NCI-H446 (cell line): ENCODE results near the gene DUS3L.

Experiments
- DNase-seq, 2 experiments: peaks; one replicate each; lab custom pipeline; 2025; lab: John Stamatoyannopoulos, UW

DUS3L gene

DNA sequence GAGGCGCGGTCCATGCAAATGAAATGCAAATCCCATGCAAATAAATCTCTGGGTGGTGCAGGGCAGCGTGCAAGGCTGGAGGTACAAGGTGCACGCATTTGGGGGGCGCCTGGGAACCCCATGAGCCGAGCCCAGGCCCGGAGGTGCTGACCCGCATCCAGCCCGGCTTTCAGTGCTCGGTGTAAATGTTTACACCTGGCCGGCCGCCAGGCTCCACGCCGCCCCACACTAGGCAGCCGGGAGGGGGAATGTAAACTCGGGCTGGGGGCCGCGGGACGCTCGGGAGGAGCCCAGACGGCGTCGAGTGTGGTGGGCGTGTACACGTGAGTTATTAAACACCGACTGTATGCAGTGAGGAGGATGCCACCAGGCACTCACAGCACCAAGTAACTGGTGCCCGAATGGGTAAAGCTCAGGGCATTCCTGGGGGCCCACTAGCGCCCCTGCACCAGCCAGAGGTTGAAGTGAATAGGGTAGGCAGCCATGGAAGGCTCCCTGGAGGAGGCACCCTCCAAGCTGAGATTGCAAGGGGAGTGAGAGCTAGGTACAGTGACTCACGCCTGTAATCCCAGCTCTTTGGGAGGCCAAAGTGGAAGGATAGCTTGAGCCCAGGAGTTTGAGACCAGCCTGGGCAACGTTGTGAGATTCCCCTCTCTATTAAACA is 31.4 kb upstream of the DUS3L start:
- no peak for DNase-seq

DNA sequence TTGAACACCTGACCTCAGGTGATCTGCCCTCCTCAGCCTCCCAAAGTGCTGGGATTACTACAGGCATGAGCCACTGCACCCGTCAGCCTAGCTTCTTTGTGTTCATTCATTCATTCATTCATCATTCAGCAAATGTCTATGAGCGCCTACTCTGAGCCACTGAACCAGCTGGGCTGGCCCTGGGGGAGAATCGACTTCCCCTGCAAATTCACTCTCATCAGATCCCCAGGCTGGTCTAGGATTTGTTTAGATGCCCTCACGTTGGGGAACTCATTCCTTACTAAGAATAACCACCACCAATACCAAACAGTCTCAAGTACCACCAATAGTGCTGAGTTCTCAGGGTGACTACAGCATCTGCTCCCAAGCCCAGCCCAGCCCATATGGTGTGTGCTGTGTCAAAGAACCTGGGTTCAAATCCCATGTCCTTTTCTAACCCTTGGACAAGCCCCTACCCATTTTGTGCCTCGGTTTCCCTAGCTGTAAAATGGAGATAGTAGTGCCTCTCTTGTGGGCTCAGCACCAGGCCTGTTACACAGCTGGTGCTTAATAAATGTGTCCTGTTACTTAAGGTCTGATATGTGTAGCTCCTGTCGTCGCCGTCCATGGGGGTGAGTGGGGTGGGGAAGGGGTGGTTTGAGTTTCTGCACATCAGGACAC is 30.7 kb upstream of the DUS3L start:
- DNase-seq = no peak

DNA sequence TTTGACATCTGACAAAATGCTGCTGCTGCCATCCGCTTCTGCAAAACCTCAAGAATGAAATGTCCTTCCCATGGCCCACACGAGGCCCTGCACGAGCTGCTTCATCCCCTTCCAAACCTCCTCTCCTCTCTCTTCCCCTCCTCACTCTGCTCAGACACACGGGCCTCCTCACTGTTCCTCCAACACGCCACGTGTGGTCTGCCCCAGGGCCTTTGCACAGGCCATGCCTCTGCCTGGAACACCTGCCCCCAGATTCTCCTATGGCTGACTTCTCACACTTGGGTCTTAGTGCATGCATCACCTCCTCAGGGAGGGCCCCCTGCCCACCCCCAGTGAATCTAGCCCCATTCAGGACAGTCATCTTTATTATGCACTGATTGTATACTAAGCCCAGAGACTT is 29.8 kb upstream of the DUS3L start:
- no peak for DNase-seq

DNA sequence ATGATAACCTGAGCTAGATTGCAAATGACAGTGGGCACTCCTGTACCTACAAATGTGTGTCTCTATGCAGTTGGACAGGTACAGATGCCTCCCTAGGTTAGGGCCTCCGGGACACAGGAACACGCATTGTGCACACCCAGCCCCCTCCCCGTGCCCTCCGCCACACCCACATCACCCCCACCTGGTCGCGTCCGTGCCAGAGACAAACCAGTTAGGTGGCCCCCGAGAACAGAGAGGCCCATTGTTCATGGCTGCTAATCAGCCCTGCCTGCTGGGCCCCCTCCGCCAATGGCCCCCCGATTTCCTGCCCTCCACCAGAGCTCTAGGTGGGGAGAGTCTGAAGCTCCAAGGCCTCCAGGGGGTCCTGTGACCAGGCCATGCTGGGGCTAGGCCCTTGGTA is 27.6 kb upstream of the DUS3L start:
- no peak for DNase-seq

DNA sequence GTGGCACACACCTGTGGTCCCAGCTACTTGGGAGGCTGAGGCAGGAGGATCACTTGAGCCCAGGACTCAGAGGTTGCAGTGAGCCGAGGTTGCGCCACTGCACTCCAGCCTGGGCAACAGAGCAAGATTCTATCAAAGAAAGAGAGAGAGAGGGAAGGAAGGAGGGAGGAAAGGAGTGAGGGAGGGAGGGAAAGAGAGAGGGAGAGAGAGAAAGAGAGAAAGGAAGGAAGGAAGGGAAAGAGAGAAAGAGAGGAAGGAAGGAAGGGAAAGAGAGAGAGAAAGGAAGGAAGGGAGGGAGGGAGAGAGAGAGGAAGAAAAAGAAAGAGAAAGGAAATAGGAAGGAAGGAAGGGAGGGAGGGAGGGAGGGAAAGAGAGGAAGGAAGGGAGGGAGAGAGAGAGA is 26.3 kb upstream of the DUS3L start:
- DNase-seq = no peak

DNA sequence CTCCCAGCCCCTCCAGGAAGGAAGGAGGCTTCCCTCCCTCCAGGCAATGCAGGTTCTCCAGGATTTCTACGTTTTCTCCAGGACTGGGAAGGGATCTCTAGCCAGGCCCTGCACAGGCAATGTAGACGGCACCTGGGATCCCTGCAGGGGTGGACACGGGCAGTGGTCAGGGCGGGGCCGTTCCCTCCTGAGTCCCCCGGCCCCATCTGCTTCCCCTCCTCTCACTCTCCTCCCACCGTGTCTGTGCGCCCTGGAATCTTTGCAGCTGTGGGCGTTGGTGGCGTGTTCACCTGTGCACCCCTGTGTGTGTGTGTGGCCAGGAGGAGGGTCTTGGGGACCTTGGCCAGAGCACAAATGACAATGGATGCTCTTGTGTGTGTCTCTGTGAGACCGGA is 23.9 kb upstream of the DUS3L start:
- no peak for DNase-seq

DNA sequence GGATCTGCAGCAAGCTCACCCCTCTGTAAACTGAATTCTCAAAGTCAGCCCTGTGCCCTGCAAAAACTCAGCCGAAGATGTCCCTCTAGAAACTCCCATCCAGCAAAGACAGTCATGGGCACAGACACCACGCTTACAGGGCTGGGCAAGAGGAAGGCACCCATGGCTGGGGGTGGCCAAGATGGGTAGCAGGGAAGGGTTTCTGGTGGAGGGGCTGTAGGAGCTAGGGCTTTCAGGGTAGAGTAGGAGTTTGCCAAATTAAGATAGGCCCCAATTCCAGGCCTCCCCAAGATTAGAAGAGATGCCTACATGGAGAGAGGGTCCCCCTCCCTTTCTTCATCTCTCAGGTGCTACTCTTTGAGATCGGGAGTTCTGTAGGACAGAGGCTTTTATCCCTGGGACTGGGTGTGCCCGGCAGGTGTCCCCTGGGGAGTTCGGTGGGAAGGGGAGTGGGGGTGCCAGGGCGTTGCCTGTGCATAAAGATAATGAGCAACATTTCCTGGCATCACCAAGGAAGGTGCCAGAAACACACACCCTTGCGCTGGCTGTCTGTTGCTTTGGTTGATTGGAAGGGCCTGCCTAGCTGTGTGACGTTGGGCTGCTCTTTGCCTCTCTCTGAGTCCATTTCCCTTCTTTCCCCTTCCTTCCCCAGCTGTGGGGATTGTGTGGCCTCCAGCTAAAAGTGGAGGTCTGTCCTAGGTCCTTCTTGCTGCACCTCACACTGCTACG is 23.3 kb upstream of the DUS3L start:
- no peak for DNase-seq

DNA sequence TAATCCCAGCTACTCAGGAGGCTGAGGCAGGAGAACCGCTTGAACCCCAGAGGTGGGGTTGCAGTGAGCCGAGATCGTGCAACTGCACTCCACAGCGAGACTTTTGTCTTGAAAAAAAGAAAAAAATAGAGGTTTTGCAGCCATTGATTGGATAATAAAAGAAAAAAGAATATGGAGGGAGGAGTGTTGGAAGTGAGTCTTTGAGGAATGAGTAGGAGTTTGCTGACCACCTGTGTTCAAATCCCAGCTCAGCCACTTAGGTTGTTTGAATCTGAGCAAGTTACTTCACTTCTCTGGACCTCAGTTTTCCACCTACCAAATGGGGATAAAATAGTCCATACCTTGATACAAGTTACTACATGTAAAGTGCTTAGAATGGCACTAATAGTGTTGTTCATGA is 20.2 kb upstream of the DUS3L start:
- DNase-seq = no peak

DNA sequence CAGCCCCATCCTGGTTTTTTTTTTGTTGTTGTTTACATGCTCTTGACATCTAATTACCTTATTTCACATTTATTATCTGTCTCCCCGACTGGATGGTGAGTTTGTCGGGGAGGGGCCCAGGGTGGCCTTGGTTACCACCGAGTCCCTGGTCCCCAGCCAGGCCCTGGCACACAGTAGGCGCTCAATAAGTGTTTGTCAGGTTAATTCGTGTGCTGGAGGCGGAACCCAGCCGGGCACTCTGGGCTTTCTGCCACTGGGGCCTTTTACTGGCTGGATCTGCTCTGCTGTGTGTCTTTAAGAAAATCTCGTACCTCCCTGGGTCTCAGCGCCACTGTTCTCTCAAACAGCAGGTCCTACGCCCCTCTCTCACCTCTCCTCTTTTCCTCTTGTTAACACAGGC is 18.5 kb upstream of the DUS3L start:
- DNase-seq = no peak

DNA sequence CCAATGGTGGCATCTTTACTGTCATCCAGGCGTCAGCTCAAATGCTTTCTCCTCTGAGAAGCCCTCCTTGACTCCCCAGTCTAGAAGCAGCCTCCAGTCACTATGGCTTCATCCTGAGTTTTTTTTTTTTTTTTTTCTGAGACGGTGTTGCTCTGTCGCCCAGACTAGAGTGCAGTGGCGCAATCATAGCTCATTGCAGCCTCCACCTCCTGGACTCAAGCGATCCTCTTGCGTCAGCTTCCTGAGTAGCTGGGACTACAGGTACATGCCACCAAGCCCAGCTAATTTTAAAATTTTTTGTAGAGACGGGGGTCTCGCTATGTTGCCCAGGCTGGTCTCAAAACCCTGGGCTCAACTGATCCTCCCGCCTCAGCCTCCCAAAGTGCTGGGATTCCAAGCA is 18.1 kb upstream of the DUS3L start:
- DNase-seq = no peak

DNA sequence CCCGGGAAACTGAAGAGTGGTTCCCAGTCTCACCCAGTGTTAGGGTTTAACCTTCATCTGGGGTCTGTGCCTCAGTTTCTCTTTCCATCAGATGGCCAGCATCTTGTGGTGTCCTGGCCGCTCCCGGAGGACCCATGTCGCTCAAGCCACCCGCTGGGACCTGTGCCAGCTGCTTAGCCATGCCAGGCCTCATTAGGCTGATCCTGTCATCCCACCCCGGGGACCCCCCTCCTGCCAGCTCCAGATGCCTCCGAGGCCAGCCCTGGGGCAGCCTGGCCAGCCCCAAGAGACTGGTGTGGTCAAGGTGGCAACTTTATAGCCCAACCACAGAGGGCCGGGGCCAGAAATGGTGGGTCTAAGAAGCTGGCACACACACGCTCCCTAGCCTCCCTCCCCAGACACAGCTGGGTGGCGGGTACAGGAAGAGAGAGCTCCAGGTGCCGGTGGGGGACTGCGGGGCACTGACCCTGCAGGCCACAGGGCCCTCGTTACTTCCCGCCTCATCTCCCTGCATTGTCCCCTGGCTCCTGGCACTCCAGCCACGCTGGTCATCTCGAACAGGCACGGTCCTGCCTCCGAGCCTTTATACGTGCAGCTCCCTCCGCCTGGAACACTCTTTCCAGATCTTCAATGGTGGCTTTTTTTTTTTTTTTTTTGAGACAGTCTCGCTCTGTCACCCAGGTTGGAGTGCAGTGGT is 17.3 kb upstream of the DUS3L start:
- no peak for DNase-seq

DNA sequence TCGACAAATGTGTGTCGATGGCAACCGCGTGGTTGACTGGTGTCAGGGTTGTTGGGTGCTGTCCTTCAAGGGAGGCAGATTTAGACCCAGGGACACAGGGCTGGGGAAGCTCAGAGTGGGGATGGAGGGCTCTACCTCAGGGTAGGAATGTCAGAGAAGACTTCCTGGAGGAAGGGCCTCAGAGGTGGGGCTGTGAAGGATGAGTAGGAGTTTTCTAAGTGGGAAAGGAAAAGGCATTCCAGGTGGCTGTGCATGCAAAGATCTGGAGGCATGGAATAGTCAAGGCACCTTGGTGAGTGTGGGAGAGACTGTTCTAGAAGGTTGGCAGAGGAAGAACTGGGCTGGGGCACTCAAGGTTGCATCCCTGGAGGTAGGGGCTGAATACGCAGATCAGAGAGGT is 15.9 kb upstream of the DUS3L start:
- no peak for DNase-seq

DNA sequence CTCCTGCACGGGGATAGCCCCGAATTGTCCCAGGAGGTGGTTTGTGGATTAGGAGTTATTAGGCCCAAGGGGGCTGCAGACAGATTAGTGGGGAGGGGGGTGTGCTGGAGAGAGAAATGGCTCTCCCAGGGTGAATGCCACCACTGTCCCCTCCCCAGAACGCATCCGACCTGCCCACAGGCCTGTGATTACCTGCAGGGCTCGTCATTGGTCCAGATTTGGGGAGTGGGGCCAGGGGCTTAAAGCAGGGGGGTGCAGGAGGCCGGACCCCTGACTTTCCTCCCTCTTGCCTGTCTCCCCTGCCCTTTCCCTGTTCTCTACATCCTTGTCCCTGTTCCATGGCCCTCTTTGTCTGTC is 15.1 kb upstream of the DUS3L start:
- DNase-seq = no peak

DNA sequence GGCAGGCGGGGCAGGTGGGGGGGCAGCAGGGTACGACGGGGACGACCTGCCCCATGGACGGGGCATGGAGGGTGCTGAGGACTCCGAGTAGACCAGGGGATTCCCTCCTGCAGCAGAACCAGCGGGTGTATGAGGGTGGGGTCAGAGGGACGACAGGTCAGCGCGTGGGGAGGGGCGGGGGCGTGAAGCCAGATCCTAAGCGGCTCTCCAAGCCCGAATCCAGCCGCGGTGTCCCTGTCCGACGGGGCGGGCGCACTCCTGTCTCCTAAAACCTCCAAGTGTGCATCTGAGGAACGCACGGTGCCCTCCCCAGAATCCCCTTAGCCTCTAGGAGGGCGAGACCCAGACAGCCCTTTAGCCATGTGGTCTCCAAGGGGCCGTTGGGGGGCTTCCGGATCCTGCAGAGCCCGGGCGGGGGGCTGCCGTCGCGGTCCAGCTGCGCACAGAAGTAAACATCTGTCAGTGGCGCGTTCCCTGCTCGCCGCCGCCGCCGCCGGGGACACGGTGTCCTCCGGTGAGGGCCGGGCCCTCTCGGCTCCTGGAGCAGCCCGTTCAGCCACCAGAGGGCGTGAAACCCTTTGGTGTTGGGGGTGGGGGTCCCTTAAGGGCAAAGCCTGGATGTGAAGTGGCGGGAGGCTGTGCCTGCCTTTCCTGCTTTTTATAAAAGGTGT is 14.6 kb upstream of the DUS3L start:
- DNase-seq = peak; percentile 39 to 80

DNA sequence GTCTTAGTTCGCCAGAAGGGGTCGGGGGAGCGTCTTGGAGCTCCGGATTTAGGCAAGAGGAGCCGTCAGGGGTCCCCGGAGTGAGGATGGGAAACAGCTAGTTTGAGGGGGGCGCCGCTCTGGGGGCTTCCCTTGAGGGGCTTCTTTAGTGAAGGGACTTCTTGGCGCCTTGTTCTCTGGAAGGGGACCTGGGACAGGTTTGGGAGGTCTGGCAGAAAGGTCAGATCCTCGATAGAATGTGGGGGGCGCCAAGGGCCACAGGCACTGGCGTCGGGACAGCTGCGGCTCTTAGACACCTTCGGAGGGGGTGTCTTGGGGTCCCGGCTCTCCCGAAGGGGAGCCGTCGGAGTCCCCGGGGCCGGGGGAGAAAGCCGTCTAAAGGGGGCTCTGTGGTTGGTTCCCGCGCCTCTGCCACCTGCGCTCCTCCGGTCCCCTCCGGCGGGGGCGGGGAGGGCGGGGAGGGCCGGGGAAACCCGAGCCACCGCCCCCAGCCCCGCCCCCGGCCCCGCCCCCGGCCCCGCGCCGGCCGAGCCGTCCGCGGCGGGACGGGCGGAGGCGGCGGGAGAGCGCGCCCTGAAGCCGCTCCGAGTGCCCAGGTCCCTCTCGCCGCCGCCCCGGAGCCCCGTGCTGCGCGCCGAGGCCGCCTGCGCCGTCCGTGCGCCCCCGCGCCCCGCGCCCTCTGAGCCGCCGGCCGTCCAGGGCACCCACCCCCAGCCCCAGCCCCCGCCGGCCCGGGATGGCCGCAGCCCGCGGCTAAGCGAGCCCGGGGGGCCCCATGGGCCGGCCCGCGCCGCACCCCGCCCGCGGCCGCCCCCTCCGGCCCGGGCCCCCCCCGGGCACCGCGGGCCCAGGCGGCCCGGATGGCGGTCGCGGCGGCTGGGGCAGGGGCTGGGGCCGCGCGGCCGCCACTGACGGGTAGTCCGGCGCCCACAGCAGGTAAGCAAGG is 13.8 kb upstream of the DUS3L start, which contains the start of gene NRTN:
NRTN (plus strand) TSS at position 552 of the 946 bp plus-strand sequence. CDS start 19,099 bp downstream, outside the sequence.
- peak in 1 of 2 experiments; percentile 69 for DNase-seq

DNA sequence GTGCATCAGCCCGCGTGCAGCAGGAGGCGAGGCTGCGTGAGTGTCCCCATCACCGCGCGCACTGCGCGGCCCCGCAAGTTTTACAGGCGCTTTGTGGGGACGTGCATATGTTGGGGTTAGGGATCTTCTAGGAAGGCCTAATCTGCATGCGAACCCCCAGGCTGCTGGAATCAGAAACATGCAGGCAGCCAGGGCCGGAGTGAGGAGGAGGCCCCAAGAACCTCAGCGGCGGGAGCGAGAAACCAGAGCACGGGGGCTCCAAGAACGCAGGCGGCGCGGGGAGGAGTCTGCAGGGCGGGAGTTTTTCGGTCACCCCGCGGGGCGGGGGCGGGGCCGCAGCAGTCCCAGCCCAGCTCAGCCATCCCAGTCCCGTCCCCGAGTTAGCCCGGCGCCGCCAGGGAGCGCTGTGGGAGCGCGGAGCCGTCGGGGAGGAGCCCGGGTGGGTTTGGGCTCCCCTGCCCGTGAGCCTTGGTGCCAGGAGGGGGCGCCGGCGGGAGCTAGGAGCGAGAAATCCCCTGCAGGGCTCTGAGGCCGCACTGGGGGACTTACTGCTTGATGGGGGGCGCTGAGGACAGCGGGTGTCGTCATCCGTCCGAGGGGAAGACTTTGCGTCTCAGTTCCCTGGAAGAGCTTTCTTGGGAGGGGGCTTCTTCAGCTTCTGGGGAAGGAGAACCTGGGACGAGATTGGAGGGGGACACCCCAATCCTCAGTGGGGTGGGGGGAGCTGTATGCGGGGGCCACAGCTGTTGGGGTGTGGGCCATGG is 13.0 kb upstream of the DUS3L start:
- DNase-seq = peak; percentile 95 to 97

DNA sequence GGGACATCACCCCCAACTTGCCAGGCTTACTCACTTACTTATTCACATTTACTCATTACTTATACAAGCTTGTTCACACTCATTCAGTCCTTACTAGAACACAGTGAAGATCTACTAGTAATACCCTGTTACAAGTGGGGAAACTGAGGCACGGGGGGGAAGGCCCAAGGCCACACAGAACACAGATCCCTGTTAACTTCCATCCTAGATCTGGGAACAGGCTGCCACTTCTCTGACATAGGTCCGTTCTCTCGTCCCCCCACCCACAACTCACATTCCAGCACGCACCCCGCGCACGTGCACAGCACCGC is 12.4 kb upstream of the DUS3L start:
- DNase-seq = peak in 1 of 2 experiments; percentile 38

DNA sequence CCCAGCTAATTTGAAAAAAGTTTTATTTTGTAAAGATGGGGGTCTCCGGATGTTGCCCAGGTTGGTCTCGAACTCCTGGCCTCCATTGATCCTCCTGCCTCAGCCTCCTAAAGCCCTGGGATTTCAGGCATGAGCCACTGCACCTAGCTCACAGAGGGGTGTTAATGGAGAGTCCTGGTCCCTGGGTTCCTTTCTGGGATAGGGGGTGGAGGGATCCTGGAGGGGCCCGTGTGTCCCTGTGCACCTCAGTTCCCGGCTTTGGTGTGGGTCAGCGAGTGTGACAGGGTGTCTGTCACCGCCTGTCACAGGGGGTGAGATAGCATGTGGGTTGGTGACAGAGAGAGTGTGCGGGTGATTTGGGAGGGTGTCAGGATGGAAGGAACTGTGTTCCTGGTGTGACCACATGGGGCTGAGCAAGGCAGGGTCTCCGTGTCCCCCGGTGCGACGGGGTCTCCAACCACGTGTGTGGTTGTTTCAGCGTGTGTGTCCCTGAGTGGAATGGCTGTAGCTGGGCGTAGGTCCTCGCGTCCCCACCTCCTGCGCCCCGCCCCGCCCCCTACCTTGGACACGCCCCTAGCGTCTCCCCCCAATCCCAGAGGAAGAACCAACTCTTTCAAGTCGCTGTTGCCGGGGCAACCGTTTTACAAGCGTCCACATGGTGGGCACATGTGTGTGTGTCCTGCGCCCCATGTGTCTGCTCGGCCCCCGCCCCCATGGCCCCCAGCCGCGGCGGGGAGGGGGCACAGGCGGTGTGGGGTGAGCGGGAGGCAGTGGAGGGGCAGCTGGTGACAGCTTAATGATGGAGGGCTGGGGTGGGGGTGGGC is 11.0 kb upstream of the DUS3L start:
- DNase-seq = peak in 1 of 2 experiments; percentile 20
